ENCODE data around the gene AMBRA1.

The AMBRA1 gene

DNA sequence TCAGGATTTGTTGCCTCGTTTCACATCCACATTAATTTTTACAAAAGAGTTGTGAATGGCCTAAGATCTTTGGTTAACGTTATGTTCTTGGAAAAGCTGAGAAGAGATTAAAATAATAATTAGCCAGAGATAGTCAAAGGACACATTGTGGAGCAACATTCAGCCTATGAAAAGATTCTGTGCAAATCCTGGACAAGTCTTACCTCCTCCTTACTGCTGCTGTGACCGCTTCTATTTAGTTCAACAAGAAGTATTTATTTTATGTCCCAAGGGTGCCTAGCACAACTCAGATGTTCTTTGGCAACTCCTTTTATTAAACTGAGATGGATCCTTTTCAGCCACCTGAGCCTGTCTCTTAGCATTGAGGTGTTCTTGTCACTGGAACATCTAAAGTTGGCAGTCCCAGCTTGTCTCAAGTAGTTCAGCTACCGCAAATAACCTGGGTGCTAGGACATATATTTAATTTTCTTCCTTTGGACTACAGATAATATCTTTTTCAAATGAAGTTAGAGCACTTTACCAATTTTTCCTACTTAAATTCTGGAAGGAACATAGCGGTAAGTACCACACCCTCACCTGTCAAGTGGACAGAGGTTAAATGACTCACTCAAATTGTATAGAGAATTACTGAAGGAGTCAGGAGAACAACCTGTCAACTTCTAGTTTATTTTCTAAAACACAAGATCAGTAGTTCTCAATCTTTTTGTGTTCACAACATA, 121.7 kb downstream of the AMBRA1 start:
- no peak for DNase-seq

GRCh38 chr11:46469926-46470325, 123.9 kb downstream of the AMBRA1 start:
- DNase-seq, result no peak

- DNase-seq, result no peak
These were observed 128.1 kb downstream of the AMBRA1 start for GRCh38 chr11:46465683-46466082.

DNA sequence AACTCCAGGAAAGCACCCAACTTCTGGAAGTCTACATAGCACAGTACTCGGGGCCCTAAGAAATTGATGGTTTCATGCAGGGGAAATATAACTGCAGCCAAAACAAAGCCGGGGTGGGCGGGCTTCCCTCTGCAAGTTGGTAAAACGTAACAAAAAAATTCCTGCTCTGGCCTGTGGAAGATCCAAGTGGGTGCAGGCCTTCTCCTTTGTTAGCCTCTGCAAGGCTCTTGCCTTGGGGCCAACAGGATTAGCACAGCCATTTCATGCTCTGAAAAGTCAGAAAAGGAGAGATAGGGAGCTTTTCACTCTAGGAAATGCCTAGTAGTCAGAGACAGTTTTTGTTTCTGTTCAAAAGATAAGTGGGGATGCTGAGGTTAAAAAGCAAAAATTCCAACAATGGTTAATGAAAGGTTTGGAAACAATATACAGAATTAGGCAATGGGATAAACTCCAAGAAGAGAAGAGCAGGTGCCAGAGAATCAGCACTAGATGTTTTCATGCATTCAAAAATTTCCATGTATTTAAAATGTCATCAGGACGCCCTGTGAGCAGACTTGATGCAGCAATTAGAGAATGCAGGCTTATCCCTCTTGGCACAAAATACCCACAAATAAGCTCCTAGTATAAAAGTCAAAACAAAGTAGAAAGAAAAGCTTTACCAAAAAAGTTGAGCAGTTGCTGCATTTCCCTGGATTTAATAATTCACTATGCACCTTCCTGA, 130.0 kb downstream of the AMBRA1 start:
- no peak for DNase-seq

- no peak for DNase-seq
These were observed 132.3 kb downstream of the AMBRA1 start for GRCh38 chr11:46461461-46461927.

DNA sequence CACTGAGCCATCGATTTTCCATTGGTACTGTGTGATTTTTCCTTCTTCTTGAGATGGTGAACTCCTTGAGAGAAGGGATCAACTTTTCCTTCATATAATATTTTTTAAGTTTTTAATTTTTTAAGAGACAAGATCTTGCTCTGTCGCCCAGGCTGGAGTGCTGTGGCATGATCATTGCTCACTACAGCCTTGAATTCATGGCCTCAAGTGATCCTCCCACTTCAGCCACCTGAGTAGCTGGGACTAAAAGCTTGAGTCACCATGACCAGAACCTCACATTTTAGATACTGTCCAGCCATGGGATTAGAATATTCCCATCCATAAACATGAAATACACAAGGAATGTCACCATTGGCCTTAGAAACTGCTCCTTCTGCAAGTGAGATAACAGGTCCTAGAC, 135.3 kb downstream of the AMBRA1 start:
- DNase-seq, result no peak

- DNase-seq, result no peak
These were observed 136.0 kb downstream of the AMBRA1 start for GRCh38 chr11:46457659-46458424.

DNA sequence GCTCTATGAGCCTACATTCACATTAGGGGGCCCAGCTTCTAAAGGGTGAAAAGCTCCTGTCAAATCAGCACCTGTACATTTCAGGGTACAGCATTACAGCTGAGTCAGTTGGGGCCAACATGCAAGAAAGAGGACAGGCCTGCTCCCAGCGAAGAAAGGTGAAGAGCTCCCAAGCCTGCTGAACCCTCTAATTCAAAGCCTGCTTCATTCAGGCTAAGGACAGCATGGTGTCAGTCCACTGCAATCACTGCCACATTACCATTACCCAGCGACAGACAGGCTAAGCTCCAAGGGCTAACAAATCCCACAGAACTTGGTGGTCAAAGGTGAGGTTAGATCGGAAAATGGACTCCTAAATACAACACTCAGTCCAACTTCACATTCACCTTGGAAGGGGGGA, 136.8 kb downstream of the AMBRA1 start:
- no peak for DNase-seq

- DNase-seq, result no peak
These were observed 137.4 kb downstream of the AMBRA1 start for GRCh38 chr11:46456269-46457001.

DNA sequence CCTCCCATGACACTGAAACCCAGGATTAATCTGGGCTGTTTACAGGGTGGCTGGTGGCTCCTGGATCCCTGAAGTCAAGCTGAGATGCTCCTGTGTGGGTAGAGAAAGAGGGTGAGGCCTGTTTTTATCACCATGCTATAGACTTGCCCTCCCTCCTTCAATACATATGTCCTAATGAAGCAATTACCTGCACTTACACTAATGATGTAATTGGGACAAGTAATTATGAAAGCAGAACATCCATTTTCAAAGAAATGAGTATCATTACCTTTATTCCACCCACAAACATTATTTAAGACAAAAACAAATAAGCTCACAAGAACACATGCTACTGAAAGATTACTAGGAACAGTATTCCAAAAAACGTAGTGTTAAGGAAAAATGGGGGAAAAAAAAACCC, 138.0 kb downstream of the AMBRA1 start:
- no peak for DNase-seq

GRCh38 chr11:46452918-46453517, 140.8 kb downstream of the AMBRA1 start:
- DNase-seq, result no peak

DNA sequence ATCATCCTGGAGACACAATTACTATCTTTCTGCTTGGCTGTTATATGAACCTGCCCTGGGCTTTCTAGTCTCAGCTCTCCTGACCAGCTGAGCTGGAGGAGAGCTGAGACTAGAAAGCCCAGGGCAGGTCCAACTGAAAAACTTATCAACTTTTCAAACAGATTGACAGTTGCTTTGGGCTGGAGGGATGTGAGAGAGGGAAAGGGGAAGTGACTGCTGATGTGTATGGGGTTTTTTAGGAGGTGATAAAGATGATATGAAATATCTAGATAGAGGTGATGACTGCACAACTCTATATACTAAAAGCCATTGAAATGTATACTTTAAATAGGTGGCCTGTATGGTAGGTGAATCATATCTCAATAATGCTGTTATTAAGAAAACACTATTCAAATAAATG, 142.1 kb downstream of the AMBRA1 start:
- DNase-seq, result no peak

DNA sequence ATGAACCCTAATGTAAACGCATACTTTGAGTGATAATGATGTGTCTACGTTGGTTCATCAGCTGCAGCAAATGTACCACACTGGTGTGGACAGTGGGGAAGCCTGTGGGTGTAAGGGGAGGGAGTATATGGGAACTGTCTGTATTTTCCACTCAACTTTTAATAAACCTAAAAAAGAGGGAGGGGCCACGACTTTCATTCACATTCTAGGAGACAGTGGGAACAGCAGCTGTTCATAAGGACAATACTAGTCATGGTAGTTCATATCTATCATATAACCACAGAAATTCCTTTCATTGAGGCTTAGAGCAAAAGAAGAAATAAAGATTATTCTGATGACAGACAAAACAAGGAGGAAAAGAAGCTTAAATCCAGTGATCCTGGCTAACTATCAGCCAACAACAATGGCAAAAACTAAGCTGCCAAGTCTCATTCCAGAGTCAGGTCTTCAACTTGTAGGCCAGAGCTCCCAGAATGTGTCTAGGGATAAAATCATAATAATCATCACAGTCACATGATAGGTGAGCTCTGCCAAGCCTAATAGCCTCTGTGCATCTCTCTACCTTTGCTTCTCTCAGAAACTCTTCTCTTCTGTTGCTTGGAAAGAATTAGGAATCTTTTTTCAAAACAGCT, 142.9 kb downstream of the AMBRA1 start:
- no peak for DNase-seq

DNA sequence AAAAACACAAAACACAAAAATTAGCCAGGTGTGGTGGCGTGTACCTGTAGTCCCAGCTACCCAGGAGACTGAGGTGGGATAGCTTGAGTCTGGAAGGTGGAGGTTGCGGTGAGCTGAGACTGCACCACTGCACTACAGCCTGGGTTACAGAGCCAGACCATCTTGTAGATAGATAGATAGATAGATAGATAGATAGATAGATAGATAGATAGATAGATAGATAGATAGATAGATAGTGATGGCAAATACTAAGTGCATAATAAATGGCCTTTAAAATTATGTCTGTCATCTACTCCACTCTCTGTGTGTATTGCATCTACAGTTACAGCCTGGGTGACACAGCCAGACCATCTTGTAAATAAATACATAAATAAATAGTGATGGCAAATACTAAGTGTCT, 146.3 kb downstream of the AMBRA1 start:
- no peak for DNase-seq

- no peak for DNase-seq
These were observed 147.7 kb downstream of the AMBRA1 start for GRCh38 chr11:46445920-46446771.

GRCh38 chr11:46445192-46445919, 148.5 kb downstream of the AMBRA1 start:
- DNase-seq, result no peak

GRCh38 chr11:46444305-46444704, 149.5 kb downstream of the AMBRA1 start:
- DNase-seq, result no peak

DNA sequence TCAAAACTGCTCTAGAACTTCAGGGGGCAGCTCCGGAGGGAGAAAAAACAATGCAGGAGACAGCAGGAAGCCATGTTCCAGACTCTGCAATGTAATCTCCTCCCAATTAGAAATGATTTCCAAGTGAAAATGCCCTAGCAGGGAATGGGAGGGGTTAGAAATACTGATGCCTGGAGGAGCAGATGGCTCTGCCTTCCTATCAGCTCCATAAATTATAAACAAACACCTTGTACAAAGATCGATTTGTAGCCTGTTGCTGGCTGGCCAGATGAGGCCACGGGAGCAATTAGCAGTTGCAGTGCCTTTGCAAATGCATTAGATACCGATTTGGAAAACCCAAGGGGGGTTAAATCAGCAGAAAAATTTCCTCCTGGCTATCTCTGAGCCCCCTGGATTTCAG, 155.6 kb downstream of the AMBRA1 start:
- no peak for DNase-seq

DNA sequence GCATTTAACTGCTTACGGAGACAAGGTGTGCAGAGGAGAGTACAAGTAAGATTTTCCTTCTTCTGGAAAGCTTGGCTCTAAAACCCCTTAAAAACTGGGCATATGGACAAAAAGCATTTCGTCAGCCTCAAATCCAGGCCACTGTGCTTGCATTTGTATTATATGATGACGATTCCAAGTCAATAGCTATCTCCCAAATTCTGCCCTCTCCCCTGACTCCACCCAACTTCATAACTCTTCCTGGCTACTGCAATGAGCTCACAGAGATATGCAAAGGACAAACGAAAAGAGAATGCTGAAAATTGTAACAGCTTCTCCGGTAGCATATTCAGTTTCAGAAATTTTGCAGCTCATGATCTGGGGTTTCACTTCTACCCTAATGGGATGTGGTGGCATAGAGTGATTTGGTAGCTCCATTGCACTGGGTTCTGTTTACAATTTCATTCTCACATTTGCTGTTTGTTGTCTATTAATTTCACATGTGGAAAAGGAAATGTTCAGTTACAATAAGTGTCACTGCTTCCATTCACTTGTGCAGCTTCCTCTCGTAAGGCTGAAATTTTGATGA, 156.6 kb downstream of the AMBRA1 start:
- DNase-seq, result no peak

- no peak for DNase-seq
These were observed 157.7 kb downstream of the AMBRA1 start for GRCh38 chr11:46436113-46436512.

Measured in stimulated activated CD4-positive, alpha-beta T cell treated with anti-CD3 and anti-CD28 coated beads, Interleukin-15, amount 100 ng/mL, for 24 hours (primary cell).